Muscle of leg (tissue), 11 donors: Measurements from ENCODE around the gene HAPLN3. TPM values are rescaled to one million over a fixed set of nuclear protein-coding genes. Genes with fewer than 3 reads are reported as not detected.

Experiments used
- DNase-seq: peaks from one replicate; pipeline ENCODE4 v3.0.0; 2013
- H3K27ac ChIP-seq: one replicate; pipeline ENCODE4 v1.5.1; 2013; ENCODE audit warnings: mild to moderate bottlenecking, low read length, control low read depth
- H3K27me3 ChIP-seq: one replicate; pipeline ENCODE4 v1.6.1; 2013; ENCODE audit warnings: low read length; ENCODE audit not compliant: control insufficient read depth, insufficient read depth
- H3K36me3 ChIP-seq: one replicate; pipeline ENCODE4 v1.6.1; 2013; ENCODE audit warnings: low read length; ENCODE audit not compliant: control insufficient read depth, insufficient read depth
- H3K4me1 ChIP-seq: one replicate; pipeline ENCODE4 v1.6.1; 2013; ENCODE audit warnings: low read length; ENCODE audit not compliant: control insufficient read depth, insufficient read depth
- H3K4me3 ChIP-seq: one replicate; pipeline ENCODE4 v1.5.1; 2013; ENCODE audit warnings: low read length, control low read depth
- H3K9me3 ChIP-seq: replicated peaks from 2 replicates; pipeline ENCODE4 v1.6.1; 2013; ENCODE audit warnings: low read depth, low read length; ENCODE audit not compliant: control insufficient read depth
- WGBS: methylation state at CpG from one replicate; pipeline ENCODE4 v1.1.5; 2013; ENCODE audit warnings: missing lambda C conversion rate; ENCODE audit not compliant: insufficient coverage; 5-methylcytosine and 5-hydroxymethylcytosine counted together
- polyA plus RNA-seq, 8 donors: library from polyadenylated mRNA; unstranded; fragments of 120-200 nt; gene quantifications; one replicate each; pipeline versions ENCODE4 v1.2.1 to v1.2.3, GENCODE V29; 2013; ENCODE audit warnings: inconsistent platforms in 1 of 8, low replicate concordance in 1 of 8; ENCODE audit not compliant: insufficient read length in 8 of 8, insufficient read depth in 1 of 8
- total RNA-seq: library from RNA; stranded (reverse); fragments of 120-200 nt; gene quantifications from one replicate; pipeline ENCODE4 v1.2.4, GENCODE V29; 2013

HAPLN3 gene
- total and polyA plus RNA-seq, 9 donors: 6.2 to 23.5 (median 11.9) TPM

DNA sequence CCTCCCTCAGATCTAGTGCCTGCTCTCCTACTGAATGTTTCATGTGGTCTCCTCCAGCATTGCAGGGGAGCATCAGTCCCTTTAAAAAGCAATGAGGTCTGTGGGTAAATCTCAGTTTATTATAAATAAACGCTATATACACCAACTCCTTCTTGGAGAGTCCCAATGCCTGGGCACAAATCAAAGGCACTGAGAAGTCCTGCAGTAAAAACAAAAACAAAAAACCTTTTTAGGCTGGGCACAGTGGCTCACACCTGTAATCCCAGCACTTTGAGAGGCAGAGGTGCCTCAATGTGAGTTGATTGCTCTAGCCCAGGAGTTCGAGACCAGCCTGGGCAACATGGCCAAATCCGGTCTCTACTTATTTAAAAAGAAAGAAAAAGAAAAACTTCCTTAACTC, 47.1 kb downstream of the HAPLN3 start:
- Histone ChIP-seq H3K36me3 (no peaks in the 10 kb centered on the region), H3K9me3 (no peaks in the 10 kb centered on the region), H3K27me3 (no peaks in the 10 kb centered on the region), H3K27ac (no peak overlapping the region), H3K4me1 (no peaks in the 10 kb centered on the region), H3K4me3 (no peak overlapping the region)
- WGBS: no CpG with 5 or more reads among the region's 3 CpGs
- DNase-seq: no peak

DNA sequence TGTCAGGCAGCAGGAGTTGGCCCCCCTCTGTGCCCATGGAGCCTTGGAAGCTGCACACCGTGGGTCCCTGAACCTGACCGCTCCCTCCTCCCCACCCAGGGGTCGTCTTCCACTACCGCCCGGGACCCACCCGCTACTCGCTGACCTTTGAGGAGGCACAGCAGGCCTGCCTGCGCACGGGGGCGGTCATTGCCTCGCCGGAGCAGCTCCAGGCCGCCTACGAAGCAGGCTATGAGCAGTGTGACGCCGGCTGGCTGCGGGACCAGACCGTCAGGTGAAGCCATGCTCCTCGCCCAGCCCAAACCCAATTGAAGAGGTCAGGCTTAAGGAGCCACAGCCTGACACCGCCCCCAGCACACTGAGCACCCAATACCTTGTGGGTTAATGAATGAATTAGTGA, 48.2 kb downstream of the HAPLN3 start:
- DNase-seq: no peak
- WGBS: 77% methylated on average over 19 of the region's 20 CpGs
- Histone ChIP-seq H3K4me1 (no peaks in the 10 kb centered on the region), H3K9me3 (no peaks in the 10 kb centered on the region), H3K27me3 (peaks cover 4% of the 10 kb centered on the region), H3K4me3 (no peak overlapping the region), H3K27ac (no peak overlapping the region), H3K36me3 (no peaks in the 10 kb centered on the region)

DNA sequence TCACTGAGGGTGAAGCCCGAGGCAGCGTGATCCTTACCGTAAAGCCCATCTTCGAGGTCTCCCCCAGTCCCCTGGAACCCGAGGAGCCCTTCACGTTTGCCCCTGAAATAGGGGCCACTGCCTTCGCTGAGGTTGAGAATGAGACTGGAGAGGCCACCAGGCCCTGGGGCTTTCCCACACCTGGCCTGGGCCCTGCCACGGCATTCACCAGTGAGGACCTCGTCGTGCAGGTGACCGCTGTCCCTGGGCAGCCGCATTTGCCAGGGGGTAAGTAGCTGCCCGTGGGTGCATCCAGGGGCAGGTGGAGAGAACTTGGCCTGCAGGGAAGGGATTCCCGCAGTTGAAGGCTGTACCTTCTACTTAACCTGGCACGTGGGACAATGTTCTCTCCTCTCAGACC, 49.7 kb downstream of the HAPLN3 start:
- H3K9me3 ChIP-seq: no peaks in the 10 kb centered on the region
- H3K27ac ChIP-seq: no peak overlapping the region
- DNase-seq: no peak
- H3K4me1 ChIP-seq: no peaks in the 10 kb centered on the region
- no peak overlapping the region for H3K4me3 ChIP-seq
- WGBS: 93% methylated on average over 11 of the region's 15 CpGs
- no peaks in the 10 kb centered on the region for H3K36me3 ChIP-seq
- peaks cover 4% of the 10 kb centered on the region for H3K27me3 ChIP-seq

DNA sequence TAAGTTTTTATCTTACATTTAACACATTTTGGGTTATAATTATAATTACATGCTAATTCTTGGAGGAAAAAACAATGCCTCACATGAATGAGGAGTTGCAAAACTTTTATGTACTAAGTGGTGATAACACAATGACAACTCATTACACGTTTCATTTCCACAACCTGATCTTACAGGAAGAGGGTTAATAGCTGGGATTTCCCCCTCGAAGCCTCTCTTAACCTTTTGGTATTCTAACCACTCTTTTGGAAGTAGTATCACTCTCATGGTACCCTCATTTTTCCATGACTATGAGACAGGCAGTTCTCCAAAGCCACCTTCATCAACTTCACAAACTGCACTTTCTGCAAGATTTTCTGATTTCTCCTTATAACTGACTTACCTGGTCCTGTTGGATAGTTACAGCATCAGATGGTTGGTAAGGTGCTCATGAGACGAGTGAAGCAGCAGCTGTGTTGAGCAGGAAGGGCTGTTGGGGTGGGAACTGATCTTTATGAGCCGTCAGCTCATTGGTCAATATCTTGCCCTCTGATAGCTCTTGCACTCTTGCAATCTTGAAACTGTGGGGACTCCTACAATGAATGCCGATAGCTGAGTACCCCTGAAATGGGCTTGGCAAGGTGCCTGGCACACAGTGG, 50.5 kb downstream of the HAPLN3 start:
- Histone ChIP-seq H3K27ac (no peak overlapping the region), H3K36me3 (no peaks in the 10 kb centered on the region), H3K4me3 (no peak overlapping the region), H3K9me3 (no peaks in the 10 kb centered on the region), H3K4me1 (no peaks in the 10 kb centered on the region), H3K27me3 (peaks cover 4% of the 10 kb centered on the region)
- WGBS: 53% methylated on average over 3 of the region's 5 CpGs
- DNase-seq: no peak

DNA sequence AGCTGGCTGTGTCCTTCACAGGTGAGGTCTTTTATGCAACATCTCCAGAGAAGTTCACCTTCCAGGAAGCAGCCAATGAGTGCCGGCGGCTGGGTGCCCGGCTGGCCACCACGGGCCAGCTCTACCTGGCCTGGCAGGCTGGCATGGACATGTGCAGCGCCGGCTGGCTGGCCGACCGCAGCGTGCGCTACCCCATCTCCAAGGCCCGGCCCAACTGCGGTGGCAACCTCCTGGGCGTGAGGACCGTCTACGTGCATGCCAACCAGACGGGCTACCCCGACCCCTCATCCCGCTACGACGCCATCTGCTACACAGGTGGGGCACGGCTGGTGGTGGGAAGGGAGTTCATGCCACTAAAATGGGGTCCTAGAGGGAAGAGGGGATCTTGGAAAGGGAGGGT, 52.0 kb downstream of the HAPLN3 start:
- Histone ChIP-seq H3K27ac (no peak overlapping the region), H3K4me3 (no peak overlapping the region), H3K4me1 (no peaks in the 10 kb centered on the region), H3K27me3 (peaks cover 4% of the 10 kb centered on the region), H3K9me3 (no peaks in the 10 kb centered on the region), H3K36me3 (no peaks in the 10 kb centered on the region)
- no peak for DNase-seq
- 91% methylated on average over 20 of the region's 21 CpGs for WGBS

DNA sequence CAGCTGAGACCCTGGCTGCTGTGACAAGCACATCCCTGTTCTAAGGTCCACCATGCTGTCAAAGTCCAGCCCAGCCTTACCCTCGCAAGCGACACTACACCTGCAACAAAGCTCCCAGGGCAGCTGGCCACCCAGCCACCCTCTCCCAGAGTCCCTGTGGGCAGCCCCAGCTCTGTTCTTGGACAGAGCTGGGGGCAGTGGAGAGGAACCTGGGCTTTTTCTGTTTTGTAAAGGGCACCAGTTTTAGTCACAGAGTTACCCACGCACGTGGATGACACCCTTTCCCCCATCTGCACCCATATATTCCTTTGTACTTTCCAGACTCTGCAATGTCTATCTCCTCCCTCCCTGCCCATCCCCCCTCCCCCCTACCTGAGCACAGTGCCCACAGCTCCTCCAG, 53.2 kb downstream of the HAPLN3 start:
- Histone ChIP-seq H3K27me3 (peaks cover 4% of the 10 kb centered on the region), H3K9me3 (no peaks in the 10 kb centered on the region), H3K36me3 (no peaks in the 10 kb centered on the region), H3K4me1 (no peaks in the 10 kb centered on the region), H3K4me3 (no peak overlapping the region), H3K27ac (no peak overlapping the region)
- DNase-seq: no peak
- WGBS: 83% methylated on average over 4 of the region's 4 CpGs

DNA sequence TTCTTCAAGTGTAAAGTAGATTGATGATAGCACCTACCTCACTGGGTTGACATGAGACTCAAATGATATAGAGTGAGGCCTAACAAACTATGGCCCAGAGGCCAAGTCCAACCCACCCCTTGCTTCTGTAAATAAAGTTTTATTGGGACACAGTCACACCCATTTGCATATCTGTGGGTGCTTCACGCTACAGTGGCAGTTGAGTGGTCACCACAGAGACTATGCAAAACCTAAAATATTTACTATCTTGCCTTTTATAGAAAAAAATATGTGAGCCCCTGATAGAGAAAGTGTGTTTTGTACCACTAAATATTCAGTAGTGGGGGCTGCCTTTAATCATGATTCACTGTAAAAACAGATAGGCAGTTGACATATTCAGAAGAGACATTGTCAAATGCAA, 54.1 kb downstream of the HAPLN3 start:
- Histone ChIP-seq H3K9me3 (no peaks in the 10 kb centered on the region), H3K27ac (no peak overlapping the region), H3K27me3 (peaks cover 4% of the 10 kb centered on the region), H3K4me1 (no peaks in the 10 kb centered on the region), H3K36me3 (no peaks in the 10 kb centered on the region), H3K4me3 (no peak overlapping the region)
- no peak for DNase-seq
- WGBS: no CpG with 5 or more reads among the region's 1 CpG

DNA sequence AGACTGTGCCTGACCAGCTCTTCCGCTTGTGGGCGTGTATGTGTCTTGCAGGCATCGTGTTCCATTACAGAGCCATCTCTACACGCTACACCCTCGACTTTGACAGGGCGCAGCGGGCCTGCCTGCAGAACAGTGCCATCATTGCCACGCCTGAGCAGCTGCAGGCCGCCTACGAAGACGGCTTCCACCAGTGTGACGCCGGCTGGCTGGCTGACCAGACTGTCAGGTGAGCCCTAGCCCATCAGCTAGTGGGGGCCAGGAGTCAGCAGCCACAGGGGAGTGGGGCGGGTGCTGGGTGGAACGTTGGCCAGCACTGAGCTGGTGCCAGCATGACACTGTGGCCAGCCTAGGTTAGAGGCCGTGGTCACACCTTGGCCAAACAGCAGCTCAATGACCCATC, 55.4 kb downstream of the HAPLN3 start:
- H3K36me3 ChIP-seq: no peaks in the 10 kb centered on the region
- no peak overlapping the region for H3K4me3 ChIP-seq
- DNase-seq: no peak
- 78% methylated on average over 13 of the region's 16 CpGs for WGBS
- peaks cover 4% of the 10 kb centered on the region for H3K27me3 ChIP-seq
- H3K9me3 ChIP-seq: no peaks in the 10 kb centered on the region
- no peaks in the 10 kb centered on the region for H3K4me1 ChIP-seq
- H3K27ac ChIP-seq: no peak overlapping the region

DNA sequence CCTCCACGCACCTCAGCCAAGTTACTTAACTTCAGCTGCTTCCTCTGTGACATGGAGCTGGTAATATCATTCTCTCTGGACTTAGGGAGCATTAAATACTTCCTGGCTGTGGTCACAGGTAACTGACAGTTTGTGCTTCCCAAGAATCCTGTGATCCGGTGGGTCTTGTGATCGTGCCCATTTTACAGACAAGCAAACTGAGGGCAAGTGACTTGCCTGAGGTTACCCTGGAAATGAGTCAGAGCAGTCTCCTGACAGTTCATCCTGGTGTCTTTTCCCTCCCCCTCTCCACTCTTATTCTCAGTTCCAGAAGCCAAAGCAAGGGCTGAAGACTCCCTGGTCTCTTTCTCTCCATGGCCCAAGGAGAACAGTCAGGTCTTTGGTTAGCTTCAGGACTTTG, 56.2 kb downstream of the HAPLN3 start:
- no peak overlapping the region for H3K27ac ChIP-seq
- H3K4me1 ChIP-seq: peaks cover 2% of the 10 kb centered on the region
- H3K4me3 ChIP-seq: no peak overlapping the region
- no peaks in the 10 kb centered on the region for H3K36me3 ChIP-seq
- no peak for DNase-seq
- peaks cover 4% of the 10 kb centered on the region for H3K27me3 ChIP-seq
- no peaks in the 10 kb centered on the region for H3K9me3 ChIP-seq
- WGBS: 75% methylated on average over 3 of the region's 3 CpGs

DNA sequence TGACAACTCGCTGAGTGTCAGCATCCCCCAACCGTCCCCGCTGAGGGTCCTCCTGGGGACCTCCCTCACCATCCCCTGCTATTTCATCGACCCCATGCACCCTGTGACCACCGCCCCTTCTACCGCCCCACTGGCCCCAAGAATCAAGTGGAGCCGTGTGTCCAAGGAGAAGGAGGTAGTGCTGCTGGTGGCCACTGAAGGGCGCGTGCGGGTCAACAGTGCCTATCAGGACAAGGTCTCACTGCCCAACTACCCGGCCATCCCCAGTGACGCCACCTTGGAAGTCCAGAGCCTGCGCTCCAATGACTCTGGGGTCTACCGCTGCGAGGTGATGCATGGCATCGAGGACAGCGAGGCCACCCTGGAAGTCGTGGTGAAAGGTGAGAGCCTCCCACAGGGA, 56.7 kb downstream of the HAPLN3 start:
- 84% methylated on average over 15 of the region's 18 CpGs for WGBS
- peaks cover 4% of the 10 kb centered on the region for H3K27me3 ChIP-seq
- no peak overlapping the region for H3K4me3 ChIP-seq
- DNase-seq: no peak
- peaks cover 5% of the 10 kb centered on the region for H3K4me1 ChIP-seq
- no peaks in the 10 kb centered on the region for H3K36me3 ChIP-seq
- H3K9me3 ChIP-seq: no peaks in the 10 kb centered on the region
- no peak overlapping the region for H3K27ac ChIP-seq

DNA sequence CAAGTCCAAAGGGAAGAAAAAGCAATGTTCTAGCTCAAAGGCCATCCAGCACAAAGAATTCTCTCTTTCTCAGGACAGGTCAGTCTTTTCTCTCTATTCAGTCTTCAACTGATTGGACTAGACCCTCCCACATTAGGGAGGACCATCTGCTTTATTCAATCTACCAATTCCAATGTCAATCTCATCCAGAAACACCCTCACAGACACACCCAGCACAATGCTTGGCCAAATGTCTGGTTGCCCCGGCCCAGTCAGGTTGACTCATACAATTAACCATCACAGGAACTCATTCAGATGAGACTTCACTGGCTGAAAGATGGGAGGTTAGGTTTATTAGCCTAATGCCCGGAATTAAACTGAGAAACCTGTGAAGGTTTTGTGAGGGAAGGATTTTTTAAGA, 59.7 kb downstream of the HAPLN3 start:
- Histone ChIP-seq H3K27ac (no peak overlapping the region), H3K4me3 (no peak overlapping the region), H3K4me1 (peaks cover 5% of the 10 kb centered on the region), H3K9me3 (no peaks in the 10 kb centered on the region), H3K27me3 (no peaks in the 10 kb centered on the region), H3K36me3 (no peaks in the 10 kb centered on the region)
- WGBS: no CpG with 5 or more reads among the region's 2 CpGs
- DNase-seq: no peak
